C4-2B (cell line): ENCODE data around the gene OSBPL3.

Experiments
- ZFX ChIP-seq: fragments of 450-650 bp; IDR thresholded peaks from 2 replicates; pipeline ENCODE4 v1.6.1; 2017
- TF ChIP-seq, protein P1 (sequence below): fragments of 450-650 bp; conservative IDR thresholded peaks from 2 replicates; pipeline ENCODE4 v1.5.1; 2017; ENCODE audit warnings: mild to moderate bottlenecking

DNA sequence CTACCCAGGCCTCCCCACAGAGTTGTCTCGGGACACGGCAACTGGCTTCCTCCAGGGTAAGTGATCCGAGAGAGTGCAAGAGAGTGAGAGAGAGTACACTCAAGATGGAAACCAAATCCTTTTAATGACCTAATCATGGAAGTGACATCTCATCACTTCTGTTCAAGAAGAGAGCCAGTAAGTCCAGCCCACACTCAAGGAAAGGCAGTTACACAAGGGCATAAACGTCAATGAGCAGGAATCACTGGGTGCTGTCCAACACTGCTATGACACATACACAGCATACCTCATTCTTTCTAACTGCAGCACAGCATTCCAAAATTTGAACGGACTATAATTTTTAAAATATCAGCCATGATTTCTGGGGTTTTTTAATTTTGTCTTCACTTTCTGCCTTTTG is 29.3 kb upstream of the OSBPL3 start:
- TF ChIP-seq, protein P1, sequence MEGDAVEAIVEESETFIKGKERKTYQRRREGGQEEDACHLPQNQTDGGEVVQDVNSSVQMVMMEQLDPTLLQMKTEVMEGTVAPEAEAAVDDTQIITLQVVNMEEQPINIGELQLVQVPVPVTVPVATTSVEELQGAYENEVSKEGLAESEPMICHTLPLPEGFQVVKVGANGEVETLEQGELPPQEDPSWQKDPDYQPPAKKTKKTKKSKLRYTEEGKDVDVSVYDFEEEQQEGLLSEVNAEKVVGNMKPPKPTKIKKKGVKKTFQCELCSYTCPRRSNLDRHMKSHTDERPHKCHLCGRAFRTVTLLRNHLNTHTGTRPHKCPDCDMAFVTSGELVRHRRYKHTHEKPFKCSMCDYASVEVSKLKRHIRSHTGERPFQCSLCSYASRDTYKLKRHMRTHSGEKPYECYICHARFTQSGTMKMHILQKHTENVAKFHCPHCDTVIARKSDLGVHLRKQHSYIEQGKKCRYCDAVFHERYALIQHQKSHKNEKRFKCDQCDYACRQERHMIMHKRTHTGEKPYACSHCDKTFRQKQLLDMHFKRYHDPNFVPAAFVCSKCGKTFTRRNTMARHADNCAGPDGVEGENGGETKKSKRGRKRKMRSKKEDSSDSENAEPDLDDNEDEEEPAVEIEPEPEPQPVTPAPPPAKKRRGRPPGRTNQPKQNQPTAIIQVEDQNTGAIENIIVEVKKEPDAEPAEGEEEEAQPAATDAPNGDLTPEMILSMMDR = no peak
- TF ChIP-seq ZFX = no peak
